ENCODE measurements around the gene ZNF646.

ZNF646 gene

GRCh38 chr16:31113121-31114120, 39.2 kb downstream of the ZNF646 start:
- ATAC-seq (replicated peaks) (peak; percentile 20 to 33), DNase-seq (peak; percentile 33)
- Mint-ChIP-seq H3K9me3 (no peaks in the 10 kb centered on the region), H3K4me1 (peaks cover 31 to 82% of the 10 kb centered on the region in 2 donors), H3K36me3 (peaks cover 25 to 47% of the 10 kb centered on the region in 2 donors), H3K4me3 (peak overlapping the region; percentile 22 to 52), H3K27me3 (no peaks in the 10 kb centered on the region), H3K27ac (peak overlapping the region; percentile 92)

GRCh38 chr16:31114468-31114867, 40.2 kb downstream of the ZNF646 start:
- peak overlapping the region in 1 of 2 donors; percentile 8 for H3K4me3 Mint-ChIP-seq
- no peak for DNase-seq

GRCh38 chr16:31117384-31118222, 43.4 kb downstream of the ZNF646 start, which contains the start of gene KAT8:
KAT8 (plus strand) TSS chr16:31117664; CDS start chr16:31117682, 18 bp downstream.
- peak; percentile 90 to 93 for ATAC-seq (replicated peaks)
- Mint-ChIP-seq H3K9me3 (no peaks in the 10 kb centered on the region), H3K4me3 (peak within 1 kb of the TSS; percentile 82 to 86), H3K27me3 (no peaks in the 10 kb centered on the region), H3K36me3 (peaks cover 18 to 33% of the 10 kb centered on the region in 2 donors), H3K4me1 (peaks cover 22 to 66% of the 10 kb centered on the region in 2 donors), H3K27ac (peak within 1 kb of the TSS; percentile 94)
- DNase-seq: peak; percentile 96

More at GRCh38 chr16:31114468-31114867, 40.2 kb downstream of the ZNF646 start:
- no peaks in the 10 kb centered on the region for H3K9me3 Mint-ChIP-seq
- peaks cover 24 to 45% of the 10 kb centered on the region in 2 donors for H3K36me3 Mint-ChIP-seq
- no peaks in the 10 kb centered on the region for H3K27me3 Mint-ChIP-seq
- no peak for ATAC-seq (replicated peaks)
- peaks cover 33 to 88% of the 10 kb centered on the region in 2 donors for H3K4me1 Mint-ChIP-seq
- peak overlapping the region; percentile 92 for H3K27ac Mint-ChIP-seq

- peaks cover 18 to 30% of the 10 kb centered on the region in 2 donors for H3K36me3 Mint-ChIP-seq
- no peaks in the 10 kb centered on the region for H3K9me3 Mint-ChIP-seq
- H3K4me1 Mint-ChIP-seq: peaks cover 20 to 57% of the 10 kb centered on the region in 2 donors
- H3K27ac Mint-ChIP-seq: peak overlapping the region; percentile 94
- DNase-seq: no peak
- H3K27me3 Mint-ChIP-seq: no peaks in the 10 kb centered on the region
- H3K4me3 Mint-ChIP-seq: peak overlapping the region; percentile 82 to 86
- ATAC-seq (replicated peaks): no peak
Observed at GRCh38 chr16:31118223-31119155, 44.3 kb downstream of the ZNF646 start.

GRCh38 chr16:31120129-31120528, 45.9 kb downstream of the ZNF646 start:
- peaks cover 16 to 27% of the 10 kb centered on the region in 2 donors for H3K36me3 Mint-ChIP-seq
- ATAC-seq (replicated peaks) (no peak), DNase-seq (no peak)
- no peaks in the 10 kb centered on the region for H3K9me3 Mint-ChIP-seq
- peaks cover 13 to 42% of the 10 kb centered on the region in 2 donors for H3K4me1 Mint-ChIP-seq
- H3K27me3 Mint-ChIP-seq: no peaks in the 10 kb centered on the region
- no peak overlapping the region for H3K27ac Mint-ChIP-seq
- no peak overlapping the region for H3K4me3 Mint-ChIP-seq

- peak overlapping the region; percentile 86 for H3K27ac Mint-ChIP-seq
- ATAC-seq (replicated peaks): no peak
- no peaks in the 10 kb centered on the region for H3K9me3 Mint-ChIP-seq
- no peaks in the 10 kb centered on the region for H3K27me3 Mint-ChIP-seq
- H3K4me1 Mint-ChIP-seq: peaks cover 1 to 6% of the 10 kb centered on the region in 2 donors
- peaks cover 35 to 36% of the 10 kb centered on the region in 2 donors for H3K36me3 Mint-ChIP-seq
- no peak for DNase-seq
- no peak overlapping the region for H3K4me3 Mint-ChIP-seq
Observed at GRCh38 chr16:31125844-31126243, 51.6 kb downstream of the ZNF646 start.

- Mint-ChIP-seq H3K4me3 (no peak overlapping the region), H3K27ac (peak overlapping the region; percentile 67), H3K27me3 (no peaks in the 10 kb centered on the region), H3K4me1 (peaks cover 1 to 6% of the 10 kb centered on the region in 2 donors), H3K9me3 (no peaks in the 10 kb centered on the region), H3K36me3 (peaks cover 45% of the 10 kb centered on the region in 2 donors)
- ATAC-seq (replicated peaks) (no peak), DNase-seq (no peak)
Observed at GRCh38 chr16:31127182-31127581, 53.0 kb downstream of the ZNF646 start.

- Mint-ChIP-seq H3K9me3 (no peaks in the 10 kb centered on the region), H3K36me3 (peaks cover 45 to 57% of the 10 kb centered on the region in 2 donors), H3K4me1 (peaks cover 1 to 6% of the 10 kb centered on the region in 2 donors), H3K27me3 (no peaks in the 10 kb centered on the region), H3K4me3 (no peak overlapping the region), H3K27ac (peak overlapping the region; percentile 31)
- DNase-seq (no peak), ATAC-seq (replicated peaks) (peak; percentile 69 to 79)
Observed at GRCh38 chr16:31128711-31129567, 54.7 kb downstream of the ZNF646 start.

GRCh38 chr16:31129568-31130335, 55.5 kb downstream of the ZNF646 start:
- Mint-ChIP-seq H3K27me3 (no peaks in the 10 kb centered on the region), H3K27ac (no peak overlapping the region), H3K4me3 (no peak overlapping the region), H3K4me1 (peaks cover 1 to 6% of the 10 kb centered on the region in 2 donors), H3K9me3 (no peaks in the 10 kb centered on the region), H3K36me3 (peaks cover 45 to 53% of the 10 kb centered on the region in 2 donors)
- DNase-seq (no peak), ATAC-seq (replicated peaks) (no peak)

GRCh38 chr16:31130336-31130891, 56.2 kb downstream of the ZNF646 start:
- H3K4me3 Mint-ChIP-seq: no peak overlapping the region
- DNase-seq (no peak), ATAC-seq (replicated peaks) (no peak)
- H3K36me3 Mint-ChIP-seq: peaks cover 45 to 53% of the 10 kb centered on the region in 2 donors
- no peak overlapping the region for H3K27ac Mint-ChIP-seq
- H3K4me1 Mint-ChIP-seq: peaks cover 1 to 6% of the 10 kb centered on the region in 2 donors
- H3K9me3 Mint-ChIP-seq: no peaks in the 10 kb centered on the region
- no peaks in the 10 kb centered on the region for H3K27me3 Mint-ChIP-seq

- Mint-ChIP-seq H3K9me3 (no peaks in the 10 kb centered on the region), H3K4me3 (no peak overlapping the region), H3K27ac (no peak overlapping the region), H3K27me3 (no peaks in the 10 kb centered on the region), H3K4me1 (peaks cover 1 to 6% of the 10 kb centered on the region in 2 donors), H3K36me3 (peaks cover 40 to 50% of the 10 kb centered on the region in 2 donors)
- DNase-seq: no peak
- no peak for ATAC-seq (replicated peaks)
Observed at GRCh38 chr16:31130899-31131298, 56.7 kb downstream of the ZNF646 start.

- Mint-ChIP-seq H3K9me3 (no peaks in the 10 kb centered on the region), H3K36me3 (peaks cover 35 to 45% of the 10 kb centered on the region in 2 donors), H3K27ac (no peak overlapping the region), H3K4me1 (peaks cover 1 to 6% of the 10 kb centered on the region in 2 donors), H3K27me3 (no peaks in the 10 kb centered on the region), H3K4me3 (no peak overlapping the region)
- DNase-seq (no peak), ATAC-seq (replicated peaks) (no peak)
Observed at GRCh38 chr16:31131416-31131815, 57.2 kb downstream of the ZNF646 start.
